ENCODE data around the gene MRPS27. TPM values are rescaled to one million over a fixed set of nuclear protein-coding genes. Genes with fewer than 3 reads are reported as not detected.

The MRPS27 gene
- total RNA-seq, 2 experiments from 2014 or later = 25.0 to 26.1 TPM

DNA sequence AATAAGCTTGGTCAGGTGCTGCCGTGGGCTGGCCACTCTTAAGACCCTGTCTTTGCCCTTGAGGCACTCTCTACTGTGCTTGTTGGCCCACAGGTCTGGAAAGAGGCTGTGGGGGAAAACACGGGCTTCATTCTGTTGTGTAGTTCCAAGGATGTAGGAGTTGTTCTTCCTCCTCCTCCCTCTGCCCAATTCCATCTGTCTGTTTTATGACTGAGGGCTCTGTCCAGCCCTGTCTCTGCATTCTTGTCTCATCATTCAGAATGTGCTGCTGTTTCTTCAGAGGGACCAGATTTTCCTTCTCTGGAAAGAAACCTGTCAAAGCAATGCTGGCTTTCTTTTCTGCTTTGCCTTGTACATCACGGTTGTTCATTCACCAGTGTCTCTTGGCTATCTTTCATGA lies 128.6 kb downstream of the MRPS27 start:
- DNase-seq = no peak
- no peak for ATAC-seq (ENCODE audit: poor library complexity)
- Histone ChIP-seq H3K27me3 (ENCODE audit: control insufficient read depth in 1 of 2, insufficient read depth in 2 of 2, low read length in 2 of 2) (peaks cover 2 to 4% of the 10 kb centered on the region in 2 experiments), H3K36me3 (ENCODE audit: insufficient read depth, low read length) (no peaks in the 10 kb centered on the region), H3K4me1 (ENCODE audit: insufficient read depth, low read length) (peaks cover 10% of the 10 kb centered on the region), H3K4me3 (ENCODE audit: low read length) (no peak overlapping the region), H3K9me3 (ENCODE audit: control insufficient read depth in 1 of 2, insufficient read depth in 1 of 2, low read length in 2 of 2) (peaks cover 0 to 4% of the 10 kb centered on the region in 2 experiments), H3K27ac (ENCODE audit: low read depth in 1 of 2, low read length in 2 of 2) (no peak overlapping the region)
- H3K4me3 Mint-ChIP-seq = no peak overlapping the region
- no peaks in the 10 kb centered on the region for H3K4me1 Mint-ChIP-seq (ENCODE audit: low read depth)
- peaks cover 43% of the 10 kb centered on the region for H3K27me3 Mint-ChIP-seq
- ChIA-PET CTCF (no interaction called here), POLR2A (no interaction called here)
- no peak overlapping the region for H3K27ac Mint-ChIP-seq
- no peak for TF ChIP-seq CTCF (IDR thresholded peaks at IDR 0.05)
- H3K9me3 Mint-ChIP-seq = no peaks in the 10 kb centered on the region
- H3K36me3 Mint-ChIP-seq (ENCODE audit: low read depth) = no peaks in the 10 kb centered on the region
- intact Hi-C loops (cut with DNase I, micrococcal nuclease) = no loop called here

- H3K4me3 ChIP-seq (ENCODE audit: low read length) = no peak overlapping the region
- no peak overlapping the region for H3K4me3 Mint-ChIP-seq
- intact Hi-C loops (cut with DNase I, micrococcal nuclease) = no loop called here
- H3K36me3 ChIP-seq (ENCODE audit: insufficient read depth, low read length) = no peaks in the 10 kb centered on the region
- no peaks in the 10 kb centered on the region for H3K4me1 ChIP-seq (ENCODE audit: insufficient read depth, low read length)
- H3K27me3 Mint-ChIP-seq = peaks cover 33% of the 10 kb centered on the region
- POLR2A ChIA-PET = no interaction called here
- H3K9me3 ChIP-seq (ENCODE audit: control insufficient read depth in 1 of 2, insufficient read depth in 1 of 2, low read length in 2 of 2) = no peaks in the 10 kb centered on the region
- no peak overlapping the region for H3K27ac Mint-ChIP-seq
- H3K36me3 Mint-ChIP-seq (ENCODE audit: low read depth) = no peaks in the 10 kb centered on the region
- no peaks in the 10 kb centered on the region for H3K4me1 Mint-ChIP-seq (ENCODE audit: low read depth)
- no peak for TF ChIP-seq CTCF (IDR thresholded peaks at IDR 0.05)
- H3K27me3 ChIP-seq (ENCODE audit: control insufficient read depth in 1 of 2, insufficient read depth in 2 of 2, low read length in 2 of 2) = peaks cover 2 to 7% of the 10 kb centered on the region in 2 experiments
- no peaks in the 10 kb centered on the region for H3K9me3 Mint-ChIP-seq
- ATAC-seq (ENCODE audit: poor library complexity) (no peak), DNase-seq (no peak)
- CTCF ChIA-PET = no interaction called here
- H3K27ac ChIP-seq (ENCODE audit: low read depth in 1 of 2, low read length in 2 of 2) = no peak overlapping the region
Measured at GRCh38 chr5:72189146-72189545, 130.9 kb downstream of the MRPS27 start.

- DNase-seq = no peak
- intact Hi-C loops (cut with DNase I, micrococcal nuclease) = no loop called here
- no peaks in the 10 kb centered on the region for H3K9me3 Mint-ChIP-seq
- Histone ChIP-seq H3K4me3 (ENCODE audit: low read length) (no peak overlapping the region), H3K27me3 (ENCODE audit: control insufficient read depth in 1 of 2, insufficient read depth in 2 of 2, low read length in 2 of 2) (peaks cover 2 to 11% of the 10 kb centered on the region in 2 experiments), H3K27ac (ENCODE audit: low read depth in 1 of 2, low read length in 2 of 2) (no peak overlapping the region), H3K9me3 (ENCODE audit: control insufficient read depth in 1 of 2, insufficient read depth in 1 of 2, low read length in 2 of 2) (no peaks in the 10 kb centered on the region), H3K36me3 (ENCODE audit: insufficient read depth, low read length) (no peaks in the 10 kb centered on the region), H3K4me1 (ENCODE audit: insufficient read depth, low read length) (no peaks in the 10 kb centered on the region)
- H3K4me1 Mint-ChIP-seq (ENCODE audit: low read depth) = no peaks in the 10 kb centered on the region
- H3K4me3 Mint-ChIP-seq = no peak overlapping the region
- no peak overlapping the region for H3K27ac Mint-ChIP-seq
- H3K27me3 Mint-ChIP-seq = peaks cover 34% of the 10 kb centered on the region
- H3K36me3 Mint-ChIP-seq (ENCODE audit: low read depth) = no peaks in the 10 kb centered on the region
- no peak for ATAC-seq (ENCODE audit: poor library complexity)
- ChIA-PET POLR2A (no interaction called here), CTCF (no interaction called here)
- TF ChIP-seq CTCF (IDR thresholded peaks at IDR 0.05) = no peak
Measured at GRCh38 chr5:72188166-72188565, 131.9 kb downstream of the MRPS27 start.

Measured in CD4-positive, alpha-beta T cell (primary cell).